H9 (cell line): ENCODE measurements around the gene LAMC3. TPM values are rescaled to one million over a fixed set of nuclear protein-coding genes. Genes with fewer than 3 reads are reported as not detected.

Source experiments
- DNase-seq: peaks from one replicate; pipeline ENCODE4 v3.0.0-alpha.2; 2017
- H2AFZ ChIP-seq: one replicate; pipeline ENCODE4 v1.6.1; 2013; ENCODE audit warnings: mild to moderate bottlenecking, low read length, control low read depth, moderate library complexity
- H2AK5ac ChIP-seq: 2 replicates; pipeline ENCODE4 v1.6.1; 2013; ENCODE audit warnings: low read length, control low read depth, mixed read lengths; ENCODE audit not compliant: insufficient read length
- H2BK120ac ChIP-seq: one replicate; pipeline ENCODE4 v1.6.1; 2013; ENCODE audit warnings: low read depth, mild to moderate bottlenecking, low read length, control low read depth, inconsistent platforms; ENCODE audit not compliant: poor library complexity, severe bottlenecking
- H2BK12ac ChIP-seq: 2 replicates; pipeline ENCODE4 v1.6.1; 2013; ENCODE audit warnings: low read length, control low read depth, mixed read lengths, low read depth; ENCODE audit not compliant: insufficient read length
- H2BK15ac ChIP-seq: 2 replicates; pipeline ENCODE4 v1.6.1; 2013; ENCODE audit warnings: low read depth, low read length, control low read depth
- H2BK20ac ChIP-seq: one replicate; pipeline ENCODE4 v1.6.1; 2013; ENCODE audit warnings: low read depth, mild to moderate bottlenecking, low read length, control low read depth, inconsistent platforms; ENCODE audit not compliant: poor library complexity, severe bottlenecking
- H2BK5ac ChIP-seq: 2 replicates; pipeline ENCODE4 v1.6.1; 2013; ENCODE audit warnings: low read length, control low read depth, mixed read lengths; ENCODE audit not compliant: insufficient read length
- H3K14ac ChIP-seq: 2 replicates; pipeline ENCODE4 v1.6.1; 2013; ENCODE audit warnings: low read length, control low read depth; ENCODE audit not compliant: insufficient read depth
- H3K18ac ChIP-seq: 2 replicates; pipeline ENCODE4 v1.6.1; 2013; ENCODE audit warnings: low read depth, mild to moderate bottlenecking, mixed read lengths, low read length, control low read depth; ENCODE audit not compliant: insufficient read length
- H3K23ac ChIP-seq: 2 replicates; pipeline ENCODE4 v1.6.1; 2013; ENCODE audit warnings: low read length, control low read depth, mixed read lengths, low read depth; ENCODE audit not compliant: insufficient read length
- H3K23me2 ChIP-seq: 2 replicates; pipeline ENCODE4 v1.6.1; 2013; ENCODE audit warnings: low read depth, mild to moderate bottlenecking, mixed read lengths, low read length, control low read depth; ENCODE audit not compliant: insufficient read length, poor library complexity, severe bottlenecking
- H3K27ac ChIP-seq: 2 replicates; pipeline ENCODE4 v1.5.1; 2013; ENCODE audit warnings: low read length, control low read depth, mixed read lengths, low read depth; ENCODE audit not compliant: insufficient read length
- H3K27me3 ChIP-seq: 2 replicates; pipeline ENCODE4 v1.6.1; 2013; ENCODE audit warnings: low read length, control low read depth, inconsistent platforms; ENCODE audit not compliant: insufficient read depth
- H3K4ac ChIP-seq: 2 replicates; pipeline ENCODE4 v1.6.1; 2013; ENCODE audit warnings: low read depth, mild to moderate bottlenecking, control low read depth, inconsistent platforms, low read length, moderate library complexity
- H3K4me1 ChIP-seq: 2 replicates; pipeline ENCODE4 v1.6.1; 2013; ENCODE audit warnings: low read length, control low read depth, inconsistent platforms; ENCODE audit not compliant: insufficient read depth
- H3K4me2 ChIP-seq: 2 replicates; pipeline ENCODE4 v1.6.1; 2013; ENCODE audit warnings: low read length, control low read depth, mixed read lengths; ENCODE audit not compliant: insufficient read length, insufficient read depth
- H3K56ac ChIP-seq: 2 replicates; pipeline ENCODE4 v1.6.1; 2013; ENCODE audit warnings: low read depth, mild to moderate bottlenecking, mixed read lengths, low read length, control low read depth; ENCODE audit not compliant: insufficient read length
- H3K79me1 ChIP-seq: 2 replicates; pipeline ENCODE4 v1.6.1; 2013; ENCODE audit warnings: low read depth, mild to moderate bottlenecking, moderate library complexity, low read length, control low read depth, inconsistent platforms; ENCODE audit not compliant: insufficient read depth, poor library complexity, severe bottlenecking
- H3K79me2 ChIP-seq: 2 replicates; pipeline ENCODE4 v1.6.1; 2013; ENCODE audit warnings: low read length, control low read depth, inconsistent platforms; ENCODE audit not compliant: insufficient read depth
- H3K9ac ChIP-seq: 2 replicates; pipeline ENCODE4 v1.6.1; 2013; ENCODE audit warnings: low read length, control low read depth, mixed read lengths; ENCODE audit not compliant: insufficient read length; ENCODE audit errors: extremely low read depth
- H3K9me3 ChIP-seq: one replicate; pipeline ENCODE4 v1.6.1; 2013; ENCODE audit warnings: low read depth, low read length, inconsistent platforms; ENCODE audit not compliant: control insufficient read depth
- H3T11ph ChIP-seq: one replicate; pipeline ENCODE4 v1.6.1; 2013; ENCODE audit warnings: mild to moderate bottlenecking, low read length, control low read depth, inconsistent platforms
- H4K20me1 ChIP-seq: one replicate; pipeline ENCODE4 v1.6.1; 2013; ENCODE audit not compliant: control insufficient read depth, insufficient read length, insufficient read depth
- H4K5ac ChIP-seq: 2 replicates; pipeline ENCODE4 v1.6.1; 2013; ENCODE audit warnings: low read depth, mild to moderate bottlenecking, mixed read lengths, low read length, control low read depth; ENCODE audit not compliant: insufficient read length
- H4K8ac ChIP-seq: replicated peaks from 2 replicates; pipeline ENCODE4 v1.6.1; 2013; ENCODE audit warnings: low read length, control low read depth, mixed read lengths, low read depth; ENCODE audit not compliant: insufficient read length
- H4K91ac ChIP-seq: 2 replicates; pipeline ENCODE4 v1.6.1; 2013; ENCODE audit warnings: low read depth, mild to moderate bottlenecking, moderate library complexity, mixed read lengths, low read length, control low read depth; ENCODE audit not compliant: insufficient read length
- H3K27ac Mint-ChIP-seq, 3 experiments: 2 replicates in 2 of 3; 3 replicates in 1 of 3; pipeline ENCODE4 v1.8.0; 2020 to 2021; ENCODE audit warnings: mixed read lengths in 3 of 3, mild to moderate bottlenecking in 1 of 3, moderate library complexity in 1 of 3
- H3K27me3 Mint-ChIP-seq: 2 replicates; pipeline ENCODE4 v1.8.0; 2021; ENCODE audit warnings: low read depth, mild to moderate bottlenecking, moderate library complexity, mixed read lengths
- H3K36me3 Mint-ChIP-seq, 3 experiments: 2 replicates in 2 of 3; 3 replicates in 1 of 3; pipeline ENCODE4 v1.8.0; 2020 to 2021; ENCODE audit warnings: low read depth in 3 of 3, mixed read lengths in 3 of 3; ENCODE audit not compliant: insufficient read depth in 1 of 3
- H3K4me1 Mint-ChIP-seq, 2 experiments: 2 replicates each; pipeline ENCODE4 v1.8.0; 2020; ENCODE audit warnings: mixed read lengths in 2 of 2
- H3K4me3 Mint-ChIP-seq, 2 experiments: 2 replicates in 1 of 2; 3 replicates in 1 of 2; pipeline ENCODE4 v1.8.0; 2020 to 2021; ENCODE audit warnings: mild to moderate bottlenecking in 2 of 2, mixed read lengths in 2 of 2, moderate library complexity in 1 of 2
- H3K9me3 Mint-ChIP-seq, 2 experiments: 2 replicates in 1 of 2; 3 replicates in 1 of 2; pipeline ENCODE4 v1.8.0; 2020; ENCODE audit warnings: mild to moderate bottlenecking in 2 of 2, mixed read lengths in 2 of 2, moderate library complexity in 1 of 2
- CTCF ChIP-seq: fragments of 200-600 bp; sonication (generic); conservative IDR thresholded peaks from 3 replicates; pipeline ENCODE4 v1.8.0; 2021; ENCODE audit warnings: antibody characterized with exemption, mild to moderate bottlenecking
- WGBS: extraction: QIAGEN DNeasy Blood & Tissue Kit; methylation state at CpG from one replicate; pipeline ENCODE4 v1.1.7; 2013; ENCODE audit warnings: missing lambda C conversion rate, low lambda C conversion rate, mixed read lengths; ENCODE audit not compliant: insufficient read length; ENCODE audit errors: extremely low coverage; 5-methylcytosine and 5-hydroxymethylcytosine counted together
- total RNA-seq: library from RNA; stranded (reverse); gene quantifications from 2 replicates; pipeline ENCODE4 v1.2.1, GENCODE V29; 2021

LAMC3 gene
- total RNA-seq, 1 experiment from 2014 or later: 21.7 TPM

GRCh38 chr9:131087354-131087893 lies 78.5 kb downstream of the LAMC3 start:
- H3K79me2 ChIP-seq: no peaks in the 10 kb centered on the region
- 0 out of 7 replicates have a peak overlapping the region, but pooled peaks of 1 of the 3 experiments have one; percentile 25 for H3K27ac Mint-ChIP-seq
- H3K4me1 ChIP-seq: no peaks in the 10 kb centered on the region
- no peak overlapping the region for H3K23ac ChIP-seq
- H3K4me1 Mint-ChIP-seq: no peaks in the 10 kb centered on the region
- no peak overlapping the region for H3K4me2 ChIP-seq
- H3T11ph ChIP-seq: no peak overlapping the region
- H2BK120ac ChIP-seq: no peak overlapping the region
- H2AK5ac ChIP-seq: no peak overlapping the region
- H4K91ac ChIP-seq: no peak overlapping the region
- H3K4me3 Mint-ChIP-seq: no peak overlapping the region
- H3K18ac ChIP-seq: no peak overlapping the region
- no peak overlapping the region for H3K4ac ChIP-seq
- H4K8ac ChIP-seq: no peak overlapping the region
- no peak overlapping the region for H2BK12ac ChIP-seq
- no peak overlapping the region for H2BK20ac ChIP-seq
- no peak overlapping the region for H2BK15ac ChIP-seq
- H3K79me1 ChIP-seq: no peaks in the 10 kb centered on the region
- no peak overlapping the region for H3K14ac ChIP-seq
- no peak overlapping the region for H3K9ac ChIP-seq
- no peak overlapping the region for H3K27ac ChIP-seq
- no peak for DNase-seq
- H3K27me3 ChIP-seq: no peaks in the 10 kb centered on the region
- no CpG with 5 or more reads among the region's 19 CpGs for WGBS
- no peaks in the 10 kb centered on the region for H3K9me3 Mint-ChIP-seq
- no peak overlapping the region for H3K56ac ChIP-seq
- no peak overlapping the region for H4K5ac ChIP-seq
- no peaks in the 10 kb centered on the region for H3K27me3 Mint-ChIP-seq
- no peaks in the 10 kb centered on the region for H3K23me2 ChIP-seq
- H4K20me1 ChIP-seq: no peaks in the 10 kb centered on the region
- H3K36me3 Mint-ChIP-seq: peaks cover 0 to 3% (median 0%) of the 10 kb centered on the region in 3 experiments; a peak in 3 of 7 replicates
- TF ChIP-seq CTCF: no peak
- no peak overlapping the region for H2BK5ac ChIP-seq
- no peak overlapping the region for H2AFZ ChIP-seq
- no peaks in the 10 kb centered on the region for H3K9me3 ChIP-seq
